GM12891 (cell line): ENCODE results near the gene PROSER2.

Experiments used
- POLR2A ChIP-seq: IDR thresholded peaks from 2 replicates; pipeline ENCODE4 v1.6.1; 2011; ENCODE audit warnings: low read depth, low read length, control low read depth
- POLR2AphosphoS5 ChIP-seq: IDR thresholded peaks from 2 replicates; pipeline ENCODE4 v1.6.1; 2011; ENCODE audit warnings: low read depth, low read length, control low read depth

DNA sequence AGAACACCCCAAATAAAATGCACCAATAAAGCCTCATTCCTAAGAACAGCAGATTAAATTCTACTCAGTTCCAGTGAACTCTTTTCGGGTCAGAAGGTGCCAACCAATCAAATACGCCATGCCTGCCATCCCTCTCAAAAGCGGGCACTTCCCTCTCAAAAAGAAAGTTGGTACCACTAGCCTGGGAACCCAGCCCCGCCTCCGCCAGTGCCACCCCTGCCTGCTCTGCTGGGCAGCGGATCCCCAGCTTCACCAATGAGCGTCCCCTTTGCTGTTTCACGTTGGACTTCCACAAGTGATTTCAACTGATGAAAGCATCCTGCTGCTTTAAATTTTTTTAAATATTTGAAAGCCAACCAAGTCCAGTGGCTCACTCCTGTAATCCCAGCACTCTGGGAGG, 33.2 kb upstream of the PROSER2 start:
- TF ChIP-seq POLR2AphosphoS5 (no peak), POLR2A (no peak)
